Motor neuron (in vitro differentiated cells): Measurements from ENCODE around the gene TMX2. TPM values are rescaled to one million over a fixed set of nuclear protein-coding genes. Genes with fewer than 3 reads are reported as not detected.

Source experiments
- ATAC-seq, 8 experiments: fragments of 200-7000 bp; cut with Tn5 transposase; replicated peaks in 6 of 8; 2 replicates each; pipeline ENCODE4 v1.8.0; 2021; ENCODE audit warnings: mild to moderate bottlenecking in 8 of 8, moderate library complexity in 8 of 8
- H3K27ac ChIP-seq, 2 donors: fragments of 250-450 bp; sonication (Bioruptor Pico); 2 replicates each; pipeline ENCODE4 v1.9.0; 2021; ENCODE audit warnings: antibody characterized with exemption in 2 of 2, mild to moderate bottlenecking in 2 of 2, moderate library complexity in 1 of 2
- H3K4me1 ChIP-seq, 2 donors: fragments of 250-450 bp; sonication (Bioruptor Pico); replicated peaks in 1 of 2; 2 replicates each; pipeline ENCODE4 v1.6.1; 2021; ENCODE audit warnings: antibody characterized with exemption in 2 of 2, mild to moderate bottlenecking in 2 of 2, moderate library complexity in 1 of 2
- H3K4me3 ChIP-seq, 5 donors: fragments of 250-450 bp; sonication (Bioruptor Pico); 2 replicates each; pipeline ENCODE4 v1.9.0; 2021; ENCODE audit warnings: antibody characterized with exemption in 5 of 5, mild to moderate bottlenecking in 5 of 5, moderate library complexity in 4 of 5
- WGBS, 10 experiments: fragments of 450-650 bp; shearing (Covaris generic); methylation state at CpG; one replicate each; pipeline ENCODE4 v1.0.0; 2022; 5-methylcytosine and 5-hydroxymethylcytosine counted together
- in situ Hi-C, 9 experiments: fragments of 400-800 bp; cut with MboI; loops; one replicate each; pipeline ENCODE4 v1.15.0; 2021; ENCODE audit warnings: low sequenced_read_pairs in 9 of 9, low pct_unique_long_range_greater_than_20kb in 2 of 9; ENCODE audit not compliant: unreplicated experiment in 9 of 9
- total RNA-seq, 8 experiments: library from RNA; unstranded; fragments of 300-600 nt; gene quantifications; 2 replicates each; pipeline versions ENCODE4 v1.2.3 to v1.2.4, GENCODE V29; 2022

Gene TMX2
- total RNA-seq, 8 experiments from 2014 or later = 70.0 to 149 (median 105) TPM

DNA sequence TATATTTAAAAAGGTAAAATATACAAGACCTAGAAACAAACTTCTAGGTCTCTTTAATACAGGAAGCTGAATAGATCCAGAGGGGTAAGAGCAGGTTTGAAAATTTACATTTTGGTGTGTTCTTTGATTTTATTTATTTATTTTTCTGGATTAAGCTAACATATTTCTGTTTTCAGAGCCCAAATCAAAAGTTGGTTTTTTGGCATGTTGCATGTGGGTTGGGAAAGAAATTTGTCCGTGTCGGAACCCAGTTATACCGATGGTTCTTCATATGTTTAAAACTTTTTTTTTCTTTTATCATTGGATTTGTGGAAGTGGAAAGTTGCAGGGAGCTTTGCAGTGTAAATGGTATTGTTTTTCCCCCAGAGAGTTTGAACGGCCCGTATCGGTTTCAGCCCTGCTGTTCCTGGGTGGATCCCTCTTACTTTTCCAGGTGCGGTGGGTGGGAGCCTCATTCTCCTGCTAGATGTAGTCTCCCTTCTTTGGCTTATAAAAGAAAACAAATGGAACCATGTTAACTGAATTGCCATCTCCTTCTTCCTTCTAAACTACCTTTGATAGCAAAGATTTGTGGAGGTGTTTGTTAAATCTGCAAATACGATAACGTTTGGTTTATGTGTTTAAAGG lies 50.0 kb downstream of the TMX2 start:
- H3K4me1 ChIP-seq = peaks cover 11 to 17% of the 10 kb centered on the region in 2 donors
- peak overlapping the region; percentile 90 for H3K27ac ChIP-seq
- peak in 1 of 8 experiments; percentile 6 for ATAC-seq
- in situ Hi-C loops = no loop called here
- 0% methylated on average over 2 to 9 of the region's 9 CpGs for WGBS, 10 experiments
- H3K4me3 ChIP-seq = peak overlapping the region; percentile 54 to 82 (median 66)

DNA sequence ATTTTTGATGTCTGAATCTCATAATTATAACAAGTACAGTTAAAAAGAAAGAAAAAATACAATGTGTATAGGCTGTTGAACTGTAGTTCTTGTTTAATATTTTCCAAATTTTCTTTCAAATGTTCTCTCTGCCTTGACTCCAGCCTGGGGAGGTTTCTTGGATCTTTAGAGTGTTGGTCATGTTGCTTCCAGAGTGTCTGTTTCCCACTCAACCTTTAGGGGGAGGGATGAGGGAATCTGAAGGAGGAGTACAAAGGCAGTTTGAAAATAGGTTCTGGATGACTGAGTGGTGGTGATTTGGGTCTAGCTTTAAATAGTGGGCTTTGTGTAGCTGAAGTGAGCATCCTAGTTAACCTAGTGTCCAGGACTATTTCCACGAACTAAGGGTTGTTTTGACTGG lies 51.2 kb downstream of the TMX2 start:
- in situ Hi-C loops = no loop called here
- Histone ChIP-seq H3K4me1 (peaks cover 11 to 17% of the 10 kb centered on the region in 2 donors), H3K4me3 (peak overlapping the region; percentile 54 to 82 (median 66)), H3K27ac (peak overlapping the region in 1 of 2 donors; percentile 52)
- ATAC-seq = peak; percentile 19 to 62 (median 51)
- 0 to 17% (median 0%) methylated on average over 1 of the region's 1 CpG; no CpG with 5 or more reads in 3 of the 10 experiments for WGBS, 10 experiments

DNA sequence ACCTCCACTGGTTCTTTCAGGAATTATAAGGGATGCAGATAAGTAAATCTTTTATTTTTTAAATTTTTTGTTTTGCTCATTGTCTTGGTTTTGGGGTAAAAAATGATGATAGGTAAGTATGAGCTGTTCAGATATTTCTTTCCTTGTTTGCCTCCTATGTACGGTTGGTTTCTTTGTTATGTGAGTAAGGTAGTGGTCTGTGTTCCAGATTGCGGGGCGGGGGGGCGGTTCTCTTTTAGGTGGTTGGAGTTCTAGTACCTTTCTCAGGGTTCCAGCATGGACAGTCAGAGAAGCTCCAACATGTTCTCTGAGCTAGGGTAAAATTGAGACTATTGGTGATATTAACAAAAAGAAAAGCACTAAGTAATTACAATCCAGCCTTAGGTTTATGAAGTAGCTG lies 51.6 kb downstream of the TMX2 start:
- peak overlapping the region; percentile 54 to 82 (median 66) for H3K4me3 ChIP-seq
- 0 to 59% (median 22%) methylated on average over 1 to 4 of the region's 4 CpGs; no CpG with 5 or more reads in 2 of the 10 experiments for WGBS, 10 experiments
- no peak for ATAC-seq
- peaks cover 11 to 17% of the 10 kb centered on the region in 2 donors for H3K4me1 ChIP-seq
- in situ Hi-C loops = no loop called here
- H3K27ac ChIP-seq = peak overlapping the region in 1 of 2 donors; percentile 52

DNA sequence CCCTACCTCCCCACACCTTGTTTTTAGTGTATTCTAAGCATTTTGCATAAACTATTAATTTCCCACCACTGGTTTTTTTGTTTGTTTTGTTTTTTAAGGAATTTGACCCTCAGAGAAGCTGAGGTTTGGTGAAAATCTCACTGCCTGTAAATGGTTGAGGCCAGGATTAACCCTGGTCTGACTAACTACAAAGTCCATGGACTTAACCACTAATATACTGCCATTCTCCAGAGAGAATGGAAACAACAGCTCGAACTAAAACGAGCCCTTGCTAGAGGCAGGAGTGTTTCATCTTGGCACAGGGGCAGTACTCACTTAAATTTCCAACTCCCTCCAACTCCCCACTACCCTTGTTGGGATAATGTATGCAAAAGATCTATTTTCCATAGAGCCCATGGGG lies 52.2 kb downstream of the TMX2 start:
- Histone ChIP-seq H3K27ac (peak overlapping the region in 1 of 2 donors; percentile 52), H3K4me3 (peak overlapping the region; percentile 54 to 82 (median 66)), H3K4me1 (peaks cover 11 to 17% of the 10 kb centered on the region in 2 donors)
- in situ Hi-C loops = no loop called here
- peak in 1 of 8 experiments; percentile 3 for ATAC-seq
- 0 to 55% (median 31%) methylated on average over 1 to 2 of the region's 2 CpGs; no CpG with 5 or more reads in 4 of the 10 experiments for WGBS, 10 experiments

DNA sequence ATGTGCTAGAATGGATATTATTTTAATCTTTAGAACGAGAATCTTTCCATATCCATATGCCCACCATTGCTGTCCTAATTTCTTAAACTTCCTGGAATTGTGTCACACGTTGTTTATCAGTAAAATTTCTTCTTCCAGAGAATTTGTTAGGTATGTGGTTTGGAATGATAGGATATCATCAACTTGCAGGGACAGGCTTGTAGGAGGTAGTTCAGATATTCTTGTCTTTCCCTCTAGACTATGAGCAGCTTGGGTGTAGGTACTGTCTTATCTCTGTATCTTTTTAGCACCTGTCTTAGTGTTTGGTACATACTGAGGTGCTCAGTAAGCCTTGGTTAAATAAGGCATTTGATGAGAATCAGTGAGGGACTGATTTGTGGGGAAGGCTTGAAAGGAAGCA lies 52.6 kb downstream of the TMX2 start:
- WGBS, 10 experiments = 0 to 67% (median 20%) methylated on average over 1 to 2 of the region's 2 CpGs; no CpG with 5 or more reads in 3 of the 10 experiments
- no peak for ATAC-seq
- H3K4me1 ChIP-seq = peaks cover 11 to 17% of the 10 kb centered on the region in 2 donors
- peak overlapping the region; percentile 54 to 82 (median 66) for H3K4me3 ChIP-seq
- in situ Hi-C loops = no loop called here
- H3K27ac ChIP-seq = no peak overlapping the region

DNA sequence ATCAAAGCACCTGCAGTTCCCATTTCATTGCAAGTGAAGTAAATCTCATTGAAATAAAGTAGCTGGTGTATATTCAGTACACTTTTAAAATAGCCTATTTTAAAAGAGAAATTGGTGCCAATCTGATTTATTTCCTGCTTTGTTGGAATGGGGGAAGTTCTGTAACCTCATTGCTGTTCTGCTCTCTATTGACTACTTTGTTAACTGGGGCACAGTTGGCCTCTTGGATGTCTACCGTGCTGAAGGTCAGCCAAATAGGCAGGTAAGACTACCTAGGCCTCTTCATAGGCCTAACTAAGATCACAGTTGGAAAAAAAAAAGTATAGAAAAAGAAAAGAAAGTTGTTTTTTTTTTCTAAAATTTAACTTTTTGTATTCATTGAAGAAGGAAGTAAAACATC lies 58.4 kb downstream of the TMX2 start:
- no peak overlapping the region for H3K27ac ChIP-seq
- H3K4me1 ChIP-seq = peaks cover 10 to 19% of the 10 kb centered on the region in 2 donors
- ATAC-seq = no peak
- in situ Hi-C loops = no loop called here
- 80 to 100% (median 100%) methylated on average over 1 of the region's 1 CpG; no CpG with 5 or more reads in 3 of the 10 experiments for WGBS, 10 experiments
- no peak overlapping the region for H3K4me3 ChIP-seq

DNA sequence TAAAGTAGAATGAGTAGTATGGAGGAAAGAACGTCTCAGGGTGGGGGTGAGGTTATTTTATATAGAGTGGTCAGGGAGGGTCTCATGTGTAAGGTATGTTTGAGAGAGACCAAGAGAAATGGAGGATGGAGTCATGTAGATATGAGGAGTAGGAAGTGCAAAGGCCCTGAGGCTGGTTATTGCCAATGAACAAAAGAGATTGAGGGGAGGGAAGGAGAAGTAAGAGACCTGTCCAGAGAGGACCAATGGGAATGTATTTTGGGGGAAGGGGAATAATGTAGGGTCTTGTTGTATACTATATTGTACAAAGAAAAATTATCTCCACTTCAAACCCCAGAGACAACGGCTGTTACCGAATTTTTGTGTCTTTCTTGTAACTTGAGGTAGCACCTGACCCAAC lies 59.0 kb downstream of the TMX2 start:
- no peak for ATAC-seq
- in situ Hi-C loops = no loop called here
- H3K27ac ChIP-seq = no peak overlapping the region
- 85 to 100% (median 94%) methylated on average over 1 to 3 of the region's 3 CpGs; no CpG with 5 or more reads in 1 of the 10 experiments for WGBS, 10 experiments
- H3K4me3 ChIP-seq = no peak overlapping the region
- peaks cover 15 to 19% of the 10 kb centered on the region in 2 donors for H3K4me1 ChIP-seq

DNA sequence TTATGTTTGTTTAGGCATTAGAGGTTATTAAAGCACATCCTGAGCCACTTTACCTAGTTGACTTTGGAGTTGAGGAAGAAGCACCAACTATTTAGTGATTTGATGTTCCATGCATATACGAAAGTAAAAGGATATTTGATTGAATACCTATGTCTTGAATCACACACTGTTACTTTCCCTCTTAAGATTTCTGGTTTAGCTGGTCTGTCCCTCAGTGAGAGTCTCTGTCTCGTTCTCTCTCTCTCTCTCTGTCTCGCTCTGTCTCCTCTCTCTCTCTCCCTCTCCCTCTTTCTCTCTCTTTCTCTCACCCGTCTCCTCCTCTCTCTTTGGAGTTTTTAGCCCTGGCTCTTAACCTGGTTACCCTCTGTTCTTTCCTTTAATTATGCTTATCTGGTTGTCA lies 60.2 kb downstream of the TMX2 start:
- peaks cover 27% of the 10 kb centered on the region in 2 donors for H3K4me1 ChIP-seq
- H3K4me3 ChIP-seq = no peak overlapping the region
- H3K27ac ChIP-seq = no peak overlapping the region
- WGBS, 10 experiments = 64 to 95% (median 86%) methylated on average over 2 to 4 of the region's 4 CpGs; no CpG with 5 or more reads in 1 of the 10 experiments
- in situ Hi-C loops = no loop called here
- no peak for ATAC-seq

DNA sequence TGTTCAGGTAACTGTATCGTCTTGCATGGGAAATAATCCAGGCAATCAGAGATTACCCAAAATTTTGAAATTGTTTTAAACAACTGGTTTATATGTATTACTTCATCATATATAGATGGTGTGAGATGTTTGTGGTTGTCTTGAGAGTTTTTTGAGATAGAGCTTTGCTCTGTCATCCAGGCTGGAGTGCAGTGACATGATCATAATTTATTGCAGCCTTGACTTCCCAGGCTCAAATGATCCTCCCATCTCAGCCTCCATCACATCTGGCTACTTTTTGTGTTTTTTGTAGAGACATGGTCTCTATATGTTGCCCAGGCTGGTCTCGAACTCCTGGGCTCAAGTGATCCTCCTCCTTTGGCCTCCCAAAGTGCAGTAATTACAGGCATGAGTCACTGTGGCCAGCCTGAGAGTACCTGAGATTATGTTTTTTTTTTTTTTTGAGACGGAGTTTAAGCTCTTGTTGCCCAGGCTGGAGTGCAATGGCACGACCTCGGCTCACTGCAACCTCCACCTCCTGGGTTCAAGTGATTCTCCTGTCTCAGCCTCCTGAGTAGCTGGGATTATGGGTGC lies 60.7 kb downstream of the TMX2 start:
- 56 to 100% (median 83%) methylated on average over 1 to 5 of the region's 5 CpGs; no CpG with 5 or more reads in 1 of the 10 experiments for WGBS, 10 experiments
- in situ Hi-C loops = no loop called here
- ATAC-seq = no peak
- no peak overlapping the region for H3K27ac ChIP-seq
- H3K4me1 ChIP-seq = peaks cover 32 to 33% of the 10 kb centered on the region in 2 donors
- no peak overlapping the region for H3K4me3 ChIP-seq

DNA sequence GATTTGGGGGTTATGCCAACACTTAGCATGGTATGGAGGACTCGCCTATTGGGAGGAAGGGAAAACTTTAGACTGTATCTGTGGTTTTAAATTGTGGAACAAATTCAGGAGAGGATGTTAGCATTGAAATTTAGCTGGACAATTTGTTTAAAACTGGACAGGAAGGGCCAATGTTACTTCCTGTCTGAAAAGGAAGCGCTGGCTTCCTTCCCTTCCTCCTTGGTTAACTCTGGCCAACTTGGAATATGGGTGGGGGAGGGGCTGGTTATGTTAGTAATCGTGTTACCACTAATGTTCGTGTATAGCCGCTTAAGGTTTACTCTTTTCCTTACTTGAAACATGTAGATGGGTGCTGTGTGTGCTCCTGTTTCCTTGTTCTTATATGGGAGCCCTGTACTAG lies 63.1 kb downstream of the TMX2 start:
- in situ Hi-C loops = no loop called here
- Histone ChIP-seq H3K4me1 (peaks cover 46% of the 10 kb centered on the region in 2 donors), H3K27ac (peak overlapping the region in 1 of 2 donors; percentile 68), H3K4me3 (no peak overlapping the region)
- ATAC-seq = no peak
- 20 to 88% (median 62%) methylated on average over 1 to 5 of the region's 5 CpGs; no CpG with 5 or more reads in 1 of the 10 experiments for WGBS, 10 experiments

DNA sequence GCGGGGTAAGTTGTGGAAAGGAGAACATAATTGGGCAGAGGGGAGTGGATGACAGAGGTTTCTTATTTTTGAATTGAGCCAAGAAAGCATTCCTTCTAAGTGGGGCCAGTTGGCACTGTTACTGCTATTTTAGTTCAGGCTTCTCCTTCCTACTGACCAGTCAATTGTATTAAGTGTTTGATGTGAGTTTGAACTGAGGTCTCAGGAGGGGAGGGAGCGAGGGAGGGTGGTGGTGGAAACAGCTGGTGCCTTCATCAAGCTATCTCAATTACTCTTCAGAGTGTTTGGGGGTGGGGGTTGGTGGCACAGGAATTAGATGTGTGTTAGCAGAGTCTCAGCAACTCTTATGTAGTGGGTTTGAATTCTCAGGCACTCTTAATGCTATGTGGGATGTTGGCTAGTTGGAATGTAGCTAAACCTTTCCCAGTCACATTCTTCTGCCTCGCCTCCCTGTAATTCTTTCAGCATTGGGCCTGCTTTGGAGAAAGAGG lies 63.7 kb downstream of the TMX2 start:
- peaks cover 46% of the 10 kb centered on the region in 2 donors for H3K4me1 ChIP-seq
- no peak overlapping the region for H3K4me3 ChIP-seq
- in situ Hi-C loops = no loop called here
- 20 to 100% (median 75%) methylated on average over 1 to 2 of the region's 3 CpGs; no CpG with 5 or more reads in 3 of the 10 experiments for WGBS, 10 experiments
- peak overlapping the region in 1 of 2 donors; percentile 68 for H3K27ac ChIP-seq
- ATAC-seq = peak in 2 of 8 experiments; percentile 3 to 6

DNA sequence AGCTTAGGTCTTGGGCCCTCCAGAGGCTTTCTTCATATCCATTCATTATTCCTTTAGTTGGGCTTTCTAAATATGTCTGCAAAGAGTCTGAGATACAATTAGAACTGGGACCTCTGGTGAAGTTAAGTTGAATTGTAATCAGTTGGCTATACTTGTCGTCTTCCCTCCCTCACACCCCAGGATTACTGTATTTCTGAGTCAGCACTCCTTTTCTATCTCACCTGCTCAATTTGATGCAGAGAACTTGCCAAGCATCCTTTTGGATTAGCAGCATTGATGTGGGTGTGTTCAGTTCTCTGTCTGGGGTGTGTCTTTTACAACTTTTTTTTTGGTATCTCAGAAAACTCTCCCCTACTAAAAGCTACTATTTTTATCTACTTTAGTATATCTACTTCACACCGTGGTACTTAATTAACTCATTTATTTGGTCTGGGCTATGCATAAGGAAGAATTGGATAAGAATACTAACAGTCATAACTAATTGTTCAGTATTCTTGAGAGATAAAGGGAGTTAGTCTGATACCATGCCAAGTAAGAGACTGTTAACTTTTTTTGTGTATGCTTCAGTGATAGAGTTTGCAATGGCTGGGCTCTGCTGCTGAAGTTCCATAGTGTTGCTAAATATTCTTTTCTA lies 64.3 kb downstream of the TMX2 start:
- 0 to 80% (median 60%) methylated on average over 1 to 2 of the region's 2 CpGs; no CpG with 5 or more reads in 3 of the 10 experiments for WGBS, 10 experiments
- no peak overlapping the region for H3K4me3 ChIP-seq
- H3K4me1 ChIP-seq = peaks cover 46 to 51% of the 10 kb centered on the region in 2 donors
- no peak overlapping the region for H3K27ac ChIP-seq
- in situ Hi-C loops = no loop called here
- ATAC-seq = no peak

DNA sequence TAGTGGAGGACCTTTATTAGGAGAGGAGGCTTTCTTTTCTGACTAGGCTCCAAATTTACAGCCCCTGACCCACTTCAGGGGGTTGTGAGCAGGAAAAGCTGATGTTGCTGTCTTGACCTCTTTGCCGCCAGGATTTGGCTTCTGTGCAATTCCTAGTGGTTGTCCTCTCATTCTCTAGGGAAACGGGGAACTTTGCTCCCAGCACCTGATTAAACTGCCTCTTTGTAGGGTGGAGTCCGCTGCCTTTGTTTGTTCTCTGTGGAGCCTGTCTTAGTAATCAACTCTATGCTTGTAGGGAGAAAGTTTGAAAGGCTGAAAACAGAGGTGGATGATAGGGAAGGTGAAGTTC lies 65.5 kb downstream of the TMX2 start:
- ATAC-seq = peak; percentile 6 to 27 (median 17)
- Histone ChIP-seq H3K4me1 (peaks cover 46 to 52% of the 10 kb centered on the region in 2 donors), H3K4me3 (peak overlapping the region in 1 of 5 donors; percentile 2), H3K27ac (peak overlapping the region; percentile 47 to 64)
- in situ Hi-C loops = no loop called here
- WGBS, 10 experiments = 6 to 16% (median 11%) methylated on average over 2 to 3 of the region's 3 CpGs; no CpG with 5 or more reads in 5 of the 10 experiments
